Mammary epithelial cell (primary cell): ENCODE data around the gene CDH20.

Experiments
- CTCF ChIP-seq, 2 donors: IDR thresholded peaks in 1 of 2; conservative IDR thresholded peaks in 1 of 2; 2 replicates each; pipeline ENCODE4 v1.5.1; 2011 to 2012; ENCODE audit warnings: inconsistent platforms in 2 of 2, low read length in 2 of 2, mild to moderate bottlenecking in 2 of 2, control low read depth in 1 of 2, low read depth in 1 of 2; ENCODE audit not compliant: insufficient read depth in 1 of 2; ENCODE audit errors: extremely low read depth in 1 of 2
- EZH2 ChIP-seq: IDR thresholded peaks from 2 replicates; pipeline ENCODE4 v1.6.1; 2012; ENCODE audit warnings: low read length, inconsistent platforms, borderline replicate concordance

DNA sequence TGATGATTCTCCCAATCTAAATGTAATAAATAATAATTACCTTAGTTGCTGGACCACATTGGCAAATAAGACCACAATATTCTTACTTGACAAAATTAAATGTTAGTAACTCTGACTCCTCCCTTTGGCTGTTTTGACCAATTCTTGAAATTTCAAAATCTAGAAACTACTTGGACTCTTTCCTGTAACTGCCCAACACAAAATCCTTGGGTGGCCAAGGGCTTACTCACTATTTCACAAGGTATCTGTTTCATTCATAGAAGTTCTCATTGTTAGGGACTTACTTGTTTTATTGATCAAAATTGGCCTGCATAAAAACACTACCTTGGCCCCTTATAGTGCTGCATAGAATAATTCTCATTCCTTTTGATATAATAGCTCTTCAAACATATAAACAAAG lies 19.4 kb downstream of the CDH20 start:
- TF ChIP-seq EZH2 (no peak), CTCF (conservative IDR thresholded peaks at IDR 0.05 in 1 of 2, IDR thresholded peaks at IDR 0.05 in 1 of 2; ENCODE audit: extremely low read depth in 1 of 2, insufficient read depth in 1 of 2, low read depth in 1 of 2, low read length in 2 of 2) (no peak)
